Ovary (tissue), 3 donors: ENCODE measurements around the gene NUMBL.

Experiments used
- CTCF ChIP-seq, 3 donors: fragments of 450-650 bp in 2 of 3; fragments of 200-600 bp in 1 of 3; IDR thresholded peaks; one replicate each; pipeline versions ENCODE4 v1.5.1 to v1.8.0; 2016 to 2022; ENCODE audit warnings: antibody characterized with exemption in 3 of 3, mild to moderate bottlenecking in 1 of 3
- EP300 ChIP-seq: sonication (generic); formaldehyde crosslinking; IDR thresholded peaks from one replicate; pipeline ENCODE4 v1.6.1; 2017; ENCODE audit warnings: antibody characterized with exemption
- POLR2A ChIP-seq: fragments of 450-650 bp; IDR thresholded peaks from one replicate; pipeline ENCODE4 v1.6.1; 2017; ENCODE audit warnings: antibody characterized with exemption, mild to moderate bottlenecking, moderate library complexity
- donor health status: DM: no; HTN: no; CAD: no.

GRCh38 chr19:40707615-40708014 is 17.2 kb upstream of the NUMBL start:
- TF ChIP-seq POLR2A, result no peak
- no peak for TF ChIP-seq CTCF (IDR thresholded peaks at IDR 0.05)
- TF ChIP-seq EP300, result no peak
